ENCODE measurements around the gene SNTB2. TPM values are rescaled to one million over a fixed set of nuclear protein-coding genes. Genes with fewer than 3 reads are reported as not detected.
A peak's percentile ranks its signal among the peaks of the same experiment; 100 is the strongest.
"Not testable (repeated sequence)": the region's sequence is repeated elsewhere in the genome, so short reads cannot be mapped to it uniquely, and the experiment has no call there.

Gene SNTB2
- total and polyA plus RNA-seq, 8 donors = 4.0 to 74.4 (median 22.1) TPM

DNA sequence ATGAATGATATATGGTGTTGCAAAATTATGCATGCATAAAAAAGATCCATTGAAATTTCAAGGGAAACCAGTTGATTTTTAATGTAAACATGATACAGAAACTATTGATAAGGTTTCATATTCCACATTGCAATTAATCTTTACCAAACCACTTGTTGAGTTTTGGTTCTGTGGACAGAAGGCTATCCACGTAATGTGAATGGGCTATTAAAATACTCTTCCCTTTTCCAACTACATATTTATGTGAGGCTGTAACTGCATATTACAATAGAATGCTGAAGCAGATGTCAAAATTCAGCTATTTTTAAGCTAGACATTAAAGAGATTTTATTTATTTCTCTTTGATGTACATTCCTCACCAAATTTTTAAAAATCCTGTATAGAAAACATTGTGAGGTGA is 90.4 kb downstream of the SNTB2 start:
- no peak for TF ChIP-seq CTCF (IDR thresholded peaks at IDR 0.05)
- TF ChIP-seq POLR2AphosphoS5 (IDR thresholded peaks at IDR 0.05) = no peak
- no peak for TF ChIP-seq EP300 (IDR thresholded peaks at IDR 0.05)
- TF ChIP-seq POLR2A (IDR thresholded peaks at IDR 0.05) = no peak
- Histone ChIP-seq H3K27ac (peak overlapping the region in 1 of 5 donors; percentile 5), H3K4me3 (no peak overlapping the region), H3K9me3 (no peaks in the 10 kb centered on the region), H3K4me1 (peaks cover 0 to 32% (median 16%) of the 10 kb centered on the region in 4 donors), H3K27me3 (no peaks in the 10 kb centered on the region), H3K36me3 (peaks cover 0 to 16% (median 10%) of the 10 kb centered on the region in 4 donors)
- intact Hi-C loops (cut with DNase I; ENCODE audit: low total_unique reads) = no loop called here
- DNase-seq = no peak
- 42 to 51% (median 50%) methylated on average over 1 of the region's 1 CpG for WGBS, 5 donors

DNA sequence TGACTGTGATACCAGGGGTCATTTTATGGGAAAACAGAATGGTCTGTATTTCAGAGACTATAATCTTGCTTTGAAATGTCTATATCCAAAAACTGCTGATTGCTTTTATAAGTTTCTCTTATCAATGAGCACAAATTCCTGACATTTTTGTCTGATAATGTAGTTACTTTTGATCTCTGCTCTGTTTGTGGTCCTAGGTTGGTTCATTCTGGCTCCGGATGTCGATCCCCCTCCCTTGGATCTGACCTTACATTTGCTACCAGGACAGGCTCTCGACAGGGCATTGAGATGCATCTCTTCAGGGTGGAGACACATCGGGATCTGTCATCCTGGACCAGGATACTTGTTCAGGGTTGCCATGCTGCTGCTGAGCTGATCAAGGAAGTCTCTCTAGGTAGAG is 96.9 kb downstream of the SNTB2 start:
- Histone ChIP-seq H3K27me3 (no peaks in the 10 kb centered on the region), H3K9me3 (no peaks in the 10 kb centered on the region), H3K4me3 (no peak overlapping the region), H3K27ac (no peak overlapping the region), H3K4me1 (peaks cover 0 to 12% (median 8%) of the 10 kb centered on the region in 4 donors), H3K36me3 (peaks cover 5 to 39% (median 33%) of the 10 kb centered on the region in 4 donors)
- TF ChIP-seq EP300 (IDR thresholded peaks at IDR 0.05) (no peak), POLR2A (IDR thresholded peaks at IDR 0.05) (no peak), CTCF (IDR thresholded peaks at IDR 0.05) (no peak), POLR2AphosphoS5 (IDR thresholded peaks at IDR 0.05) (no peak)
- DNase-seq = no peak
- 49 to 69% (median 57%) methylated on average over 4 of the region's 4 CpGs for WGBS, 5 donors
- intact Hi-C loops (cut with DNase I; ENCODE audit: low total_unique reads) = no loop called here

DNA sequence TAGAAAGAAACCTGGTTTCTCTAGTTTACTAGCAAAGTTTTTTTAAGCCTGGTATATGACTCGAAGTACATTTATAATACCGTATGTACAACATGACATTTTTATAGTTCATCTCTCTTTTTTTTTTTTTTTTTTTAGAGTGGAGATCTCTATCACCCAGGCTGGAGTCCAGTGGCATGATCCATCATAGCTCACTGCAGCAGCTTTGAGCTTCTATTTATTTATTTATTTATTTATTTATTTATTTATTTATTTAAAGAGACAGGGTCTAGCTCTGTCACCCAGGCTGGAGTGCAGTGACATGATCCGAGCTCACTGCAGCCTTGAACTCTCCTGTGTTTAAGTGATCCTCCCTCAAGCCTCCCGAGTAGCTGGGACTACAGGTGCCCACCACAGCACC is 98.3 kb downstream of the SNTB2 start:
- H3K27me3 ChIP-seq = no peaks in the 10 kb centered on the region
- no peak overlapping the region for H3K4me3 ChIP-seq
- H3K27ac ChIP-seq = no peak overlapping the region
- intact Hi-C loops (cut with DNase I; ENCODE audit: low total_unique reads) = loop anchor here (5.0 kb wide), 1 partner anchor 133 kb away; no protein-coding TSS in a partner anchor
- H3K9me3 ChIP-seq = no peaks in the 10 kb centered on the region
- H3K4me1 ChIP-seq = peaks cover 0 to 12% (median 8%) of the 10 kb centered on the region in 4 donors
- 88 to 94% (median 91%) methylated on average over 4 of the region's 4 CpGs for WGBS, 5 donors
- peaks cover 5 to 39% (median 33%) of the 10 kb centered on the region in 4 donors for H3K36me3 ChIP-seq
- DNase-seq = no peak
- TF ChIP-seq POLR2A (IDR thresholded peaks at IDR 0.05) (no peak), POLR2AphosphoS5 (IDR thresholded peaks at IDR 0.05) (no peak), EP300 (IDR thresholded peaks at IDR 0.05) (no peak), CTCF (IDR thresholded peaks at IDR 0.05) (no peak)

GRCh38 chr16:69286941-69287713 is 100.2 kb downstream of the SNTB2 start:
- no peaks in the 10 kb centered on the region for H3K9me3 ChIP-seq
- TF ChIP-seq POLR2A (IDR thresholded peaks at IDR 0.05) = no peak
- no peak for TF ChIP-seq POLR2AphosphoS5 (IDR thresholded peaks at IDR 0.05)
- peak in 5 of 7 experiments; percentile 29 to 84 (median 45) for TF ChIP-seq CTCF (IDR thresholded peaks at IDR 0.05)
- TF ChIP-seq EP300 (IDR thresholded peaks at IDR 0.05) = no peak
- peaks cover 0 to 12% (median 8%) of the 10 kb centered on the region in 4 donors for H3K4me1 ChIP-seq
- intact Hi-C loops (cut with DNase I; ENCODE audit: low total_unique reads) = loop anchor here (5.0 kb wide), 1 partner anchor 135 kb away; no protein-coding TSS in a partner anchor
- peaks cover 5 to 47% (median 42%) of the 10 kb centered on the region in 4 donors for H3K36me3 ChIP-seq
- peak in 1 of 2 donors; percentile 87 for DNase-seq
- no peaks in the 10 kb centered on the region for H3K27me3 ChIP-seq
- 53 to 68% (median 58%) methylated on average over 13 of the region's 13 CpGs for WGBS, 5 donors
- H3K27ac ChIP-seq = peak overlapping the region in 2 of 5 donors; percentile 20 to 27
- H3K4me3 ChIP-seq = no peak overlapping the region

DNA sequence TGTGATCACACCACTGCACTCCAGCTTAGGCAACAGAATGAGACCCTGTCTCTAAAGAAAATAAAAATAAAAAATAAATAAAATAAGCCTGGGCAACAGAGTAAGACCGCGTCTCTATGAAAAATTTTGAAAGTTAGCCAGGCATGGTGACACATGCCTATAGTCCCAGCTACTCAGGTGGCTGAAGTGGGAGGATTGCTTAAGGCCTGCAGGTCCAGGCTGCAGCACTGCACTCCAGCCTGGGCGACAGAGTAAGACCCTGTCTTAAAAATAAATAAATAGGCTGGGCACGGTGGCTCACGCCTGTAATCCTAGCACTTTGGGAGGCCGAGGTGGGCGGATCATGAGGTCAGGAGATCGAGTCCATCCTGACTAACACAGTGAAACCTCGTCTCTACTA is 104.7 kb downstream of the SNTB2 start:
- H3K9me3 ChIP-seq; DNase-seq; H3K27me3 ChIP-seq; intact Hi-C loops (cut with DNase I; ENCODE audit: low total_unique reads); H3K4me3 ChIP-seq; H3K27ac ChIP-seq: not testable (repeated sequence)
- Histone ChIP-seq H3K36me3 (peaks cover 0 to 24% (median 15%) of the 10 kb centered on the region in 4 donors), H3K4me1 (peaks cover 0 to 10% (median 7%) of the 10 kb centered on the region in 4 donors)
- 89 to 96% (median 92%) methylated on average over 9 of the region's 9 CpGs for WGBS, 5 donors
